C4-2B (cell line): ENCODE data around the gene CDCA8.

ENCODE experiments used
- ZFX ChIP-seq: fragments of 450-650 bp; IDR thresholded peaks from 2 replicates; pipeline ENCODE4 v1.6.1; 2017
- TF ChIP-seq, protein P1 (sequence below): fragments of 450-650 bp; conservative IDR thresholded peaks from 2 replicates; pipeline ENCODE4 v1.5.1; 2017; ENCODE audit warnings: mild to moderate bottlenecking

DNA sequence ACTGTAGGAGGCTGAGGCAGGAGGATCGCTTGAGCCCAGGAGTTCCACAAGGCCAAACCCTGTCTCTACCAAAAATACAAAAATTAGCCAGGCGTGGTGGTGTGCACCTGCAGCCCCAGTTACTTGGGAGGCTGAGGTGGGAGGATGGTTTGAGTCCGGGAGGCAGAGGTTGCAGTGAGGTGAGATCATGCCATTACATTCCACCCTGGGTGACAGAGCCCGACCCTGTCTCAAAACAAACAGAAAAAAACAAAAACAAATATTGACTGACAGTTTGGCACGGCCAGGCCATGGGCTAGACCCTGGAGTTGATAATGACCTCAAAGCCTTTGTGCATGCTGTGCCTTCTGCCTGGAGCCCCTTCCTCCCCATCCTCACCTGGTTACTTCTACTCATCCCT is 38.4 kb upstream of the CDCA8 start:
- TF ChIP-seq, protein P1, sequence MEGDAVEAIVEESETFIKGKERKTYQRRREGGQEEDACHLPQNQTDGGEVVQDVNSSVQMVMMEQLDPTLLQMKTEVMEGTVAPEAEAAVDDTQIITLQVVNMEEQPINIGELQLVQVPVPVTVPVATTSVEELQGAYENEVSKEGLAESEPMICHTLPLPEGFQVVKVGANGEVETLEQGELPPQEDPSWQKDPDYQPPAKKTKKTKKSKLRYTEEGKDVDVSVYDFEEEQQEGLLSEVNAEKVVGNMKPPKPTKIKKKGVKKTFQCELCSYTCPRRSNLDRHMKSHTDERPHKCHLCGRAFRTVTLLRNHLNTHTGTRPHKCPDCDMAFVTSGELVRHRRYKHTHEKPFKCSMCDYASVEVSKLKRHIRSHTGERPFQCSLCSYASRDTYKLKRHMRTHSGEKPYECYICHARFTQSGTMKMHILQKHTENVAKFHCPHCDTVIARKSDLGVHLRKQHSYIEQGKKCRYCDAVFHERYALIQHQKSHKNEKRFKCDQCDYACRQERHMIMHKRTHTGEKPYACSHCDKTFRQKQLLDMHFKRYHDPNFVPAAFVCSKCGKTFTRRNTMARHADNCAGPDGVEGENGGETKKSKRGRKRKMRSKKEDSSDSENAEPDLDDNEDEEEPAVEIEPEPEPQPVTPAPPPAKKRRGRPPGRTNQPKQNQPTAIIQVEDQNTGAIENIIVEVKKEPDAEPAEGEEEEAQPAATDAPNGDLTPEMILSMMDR = no peak
- no peak for TF ChIP-seq ZFX
